Activated CD4-positive, alpha-beta T cell treated with anti-CD3 and anti-CD28 coated beads for 1 hour (primary cell): ENCODE results near the gene FAM20C.

ENCODE experiments used
- DNase-seq: peaks from one replicate; pipeline ENCODE4 v3.0.0-alpha.2; 2020

FAM20C gene

GRCh38 chr7:278081-278480 lies 85.7 kb downstream of the FAM20C start:
- no peak for DNase-seq

- no peak for DNase-seq
Observed at GRCh38 chr7:279821-280220, 87.5 kb downstream of the FAM20C start.

- DNase-seq = no peak
Observed at GRCh38 chr7:280461-280860, 88.1 kb downstream of the FAM20C start.

GRCh38 chr7:281637-282036 lies 89.3 kb downstream of the FAM20C start:
- no peak for DNase-seq

- no peak for DNase-seq
Observed at GRCh38 chr7:282621-283020, 90.2 kb downstream of the FAM20C start.

GRCh38 chr7:284762-285722 lies 92.7 kb downstream of the FAM20C start:
- no peak for DNase-seq

GRCh38 chr7:285731-286130 lies 93.4 kb downstream of the FAM20C start:
- no peak for DNase-seq

GRCh38 chr7:286266-286665 lies 93.9 kb downstream of the FAM20C start:
- DNase-seq = no peak

GRCh38 chr7:288671-289101 lies 96.3 kb downstream of the FAM20C start:
- DNase-seq = no peak

- DNase-seq = no peak
Observed at GRCh38 chr7:289209-289755, 96.9 kb downstream of the FAM20C start.

GRCh38 chr7:289756-290553 lies 97.6 kb downstream of the FAM20C start, which contains the start of gene FOXL3:
Gene FOXL3 (plus strand): TSS chr7:290170. CDS start chr7:290170, 0 bp downstream.
- DNase-seq = no peak

GRCh38 chr7:290554-291372 lies 98.4 kb downstream of the FAM20C start:
- no peak for DNase-seq

GRCh38 chr7:291373-292092 lies 99.2 kb downstream of the FAM20C start:
- DNase-seq = no peak

- no peak for DNase-seq
Observed at GRCh38 chr7:292226-292625, 99.9 kb downstream of the FAM20C start.

- DNase-seq = no peak
Observed at GRCh38 chr7:292826-293225, 100.5 kb downstream of the FAM20C start.

GRCh38 chr7:293681-294439 lies 101.5 kb downstream of the FAM20C start:
- no peak for DNase-seq

GRCh38 chr7:294440-295154 lies 102.2 kb downstream of the FAM20C start:
- no peak for DNase-seq

- no peak for DNase-seq
Observed at GRCh38 chr7:295155-296154, 103.1 kb downstream of the FAM20C start.

- no peak for DNase-seq
Observed at GRCh38 chr7:296373-296945, 104.1 kb downstream of the FAM20C start.
